Activated CD4-positive, alpha-beta T cell treated with anti-CD3 and anti-CD28 coated beads, Interleukin-2, Interleukin-6, amounts not matched to agents 100 ng/mL and 50 ng/mL, durations not matched to agents 16 hours and 8 hours (primary cell): ENCODE results near the gene GMDS.

Source experiments
- DNase-seq: peaks from one replicate; pipeline ENCODE4 v3.0.0-alpha.2; 2020

The GMDS gene

GRCh38 chr6:1617466-1618310 is 627.7 kb downstream of the GMDS start:
- DNase-seq, result no peak

DNA sequence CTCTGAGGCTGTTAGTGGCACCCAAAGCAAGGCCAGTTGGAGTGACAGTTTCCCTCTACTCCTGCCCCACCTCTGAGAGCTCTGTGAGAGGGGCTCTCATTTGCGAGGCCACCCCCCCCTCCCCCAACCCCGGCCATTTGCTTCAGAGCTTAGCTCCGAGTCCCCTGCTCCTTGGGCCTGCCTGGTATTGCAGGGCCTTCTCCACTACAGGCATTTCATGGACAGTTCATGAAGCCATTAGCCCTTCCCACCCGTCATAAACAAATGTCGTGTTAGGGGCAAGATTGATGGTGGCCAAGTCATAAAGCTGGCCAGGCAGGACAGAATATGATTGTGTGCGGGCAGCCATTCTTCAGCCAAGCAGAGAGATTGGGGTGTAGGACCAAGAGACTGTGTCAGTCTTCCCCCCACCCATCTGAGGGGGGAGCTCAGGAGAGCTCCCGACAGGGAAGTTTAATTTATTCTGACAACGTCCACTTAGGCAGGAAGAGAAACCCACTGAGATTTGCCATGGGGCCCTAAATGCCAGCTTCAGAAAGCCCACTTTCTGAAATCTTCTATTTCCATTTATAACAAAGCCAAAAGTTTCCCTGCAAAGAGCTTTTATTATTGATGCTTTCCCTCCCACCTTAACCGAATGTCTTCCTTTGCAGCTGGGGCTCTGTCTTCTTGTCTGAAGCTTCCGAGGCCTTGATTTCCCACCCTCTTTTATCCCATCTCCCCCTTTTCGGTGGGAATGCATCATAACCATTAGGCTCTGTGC is 628.5 kb downstream of the GMDS start:
- DNase-seq, result no peak

GRCh38 chr6:1615853-1616420 is 629.5 kb downstream of the GMDS start:
- DNase-seq, result no peak

DNA sequence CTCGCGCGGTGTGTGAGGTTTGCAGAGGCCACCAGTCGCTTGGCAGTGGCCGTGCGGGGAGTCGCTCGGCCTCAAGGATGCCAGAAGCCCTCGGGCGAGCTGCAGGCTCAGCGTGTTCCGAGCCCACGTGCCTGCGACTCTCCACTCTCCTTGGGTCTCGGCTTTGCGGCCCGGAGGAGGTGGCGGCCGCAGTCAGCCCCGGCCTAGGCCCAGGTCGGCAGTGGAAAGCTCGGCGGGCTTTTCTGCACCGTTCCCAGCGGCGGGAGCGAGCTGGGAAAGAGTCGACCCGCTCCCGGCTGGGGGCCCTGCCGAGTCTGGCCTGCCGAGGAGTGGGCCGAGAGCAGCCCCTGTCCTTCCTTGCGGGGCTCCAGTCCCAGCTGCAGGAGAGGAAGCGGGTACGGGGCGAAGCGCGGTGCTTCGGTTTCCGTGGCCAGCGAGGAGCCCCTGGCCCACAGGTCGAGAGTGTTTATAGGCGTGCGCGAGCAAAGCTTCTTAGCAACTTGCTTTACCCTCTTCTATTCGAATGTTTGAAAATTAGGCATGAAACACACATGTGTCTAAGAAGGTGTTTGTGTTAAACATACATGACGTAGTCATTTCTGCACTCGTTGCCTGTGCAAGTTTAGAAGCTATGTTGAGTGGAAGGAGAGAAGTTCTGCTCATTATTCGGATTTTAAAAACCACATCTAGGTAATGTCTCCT is 630.1 kb downstream of the GMDS start:
- no peak for DNase-seq

GRCh38 chr6:1614448-1615150 is 630.8 kb downstream of the GMDS start:
- no peak for DNase-seq

GRCh38 chr6:1613688-1614447 is 631.5 kb downstream of the GMDS start:
- DNase-seq, result no peak

GRCh38 chr6:1613346-1613687 is 632.1 kb downstream of the GMDS start:
- no peak for DNase-seq

DNA sequence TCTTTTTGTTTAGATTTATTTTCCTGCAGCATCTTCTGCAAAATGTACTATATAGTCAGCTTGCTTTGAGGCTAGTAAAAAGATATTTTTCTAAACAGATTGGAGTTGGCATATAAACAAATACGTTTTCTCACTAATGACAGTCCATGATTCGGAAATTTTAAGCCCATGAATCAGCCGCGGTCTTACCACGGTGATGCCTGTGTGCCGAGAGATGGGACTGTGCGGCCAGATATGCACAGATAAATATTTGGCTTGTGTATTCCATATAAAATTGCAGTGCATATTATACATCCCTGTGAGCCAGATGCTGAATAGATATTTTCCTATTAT is 632.5 kb downstream of the GMDS start:
- DNase-seq, result no peak

DNA sequence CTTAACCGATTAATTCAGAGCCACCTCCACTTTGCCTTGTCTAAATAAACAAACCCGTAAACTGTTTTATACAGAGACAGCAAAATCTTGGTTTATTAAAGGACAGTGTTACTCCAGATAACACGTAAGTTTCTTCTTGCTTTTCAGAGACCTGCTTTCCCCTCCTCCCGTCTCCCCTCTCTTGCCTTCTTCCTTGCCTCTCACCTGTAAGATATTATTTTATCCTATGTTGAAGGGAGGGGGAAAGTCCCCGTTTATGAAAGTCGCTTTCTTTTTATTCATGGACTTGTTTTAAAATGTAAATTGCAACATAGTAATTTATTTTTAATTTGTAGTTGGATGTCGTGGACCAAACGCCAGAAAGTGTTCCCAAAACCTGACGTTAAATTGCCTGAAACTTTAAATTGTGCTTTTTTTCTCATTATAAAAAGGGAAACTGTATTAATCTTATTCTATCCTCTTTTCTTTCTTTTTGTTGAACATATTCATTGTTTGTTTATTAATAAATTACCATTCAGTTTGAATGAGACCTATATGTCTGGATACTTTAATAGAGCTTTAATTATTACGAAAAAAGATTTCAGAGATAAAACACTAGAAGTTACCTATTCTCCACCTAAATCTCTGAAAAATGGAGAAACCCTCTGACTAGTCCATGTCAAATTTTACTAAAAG is 633.0 kb downstream of the GMDS start:
- no peak for DNase-seq

DNA sequence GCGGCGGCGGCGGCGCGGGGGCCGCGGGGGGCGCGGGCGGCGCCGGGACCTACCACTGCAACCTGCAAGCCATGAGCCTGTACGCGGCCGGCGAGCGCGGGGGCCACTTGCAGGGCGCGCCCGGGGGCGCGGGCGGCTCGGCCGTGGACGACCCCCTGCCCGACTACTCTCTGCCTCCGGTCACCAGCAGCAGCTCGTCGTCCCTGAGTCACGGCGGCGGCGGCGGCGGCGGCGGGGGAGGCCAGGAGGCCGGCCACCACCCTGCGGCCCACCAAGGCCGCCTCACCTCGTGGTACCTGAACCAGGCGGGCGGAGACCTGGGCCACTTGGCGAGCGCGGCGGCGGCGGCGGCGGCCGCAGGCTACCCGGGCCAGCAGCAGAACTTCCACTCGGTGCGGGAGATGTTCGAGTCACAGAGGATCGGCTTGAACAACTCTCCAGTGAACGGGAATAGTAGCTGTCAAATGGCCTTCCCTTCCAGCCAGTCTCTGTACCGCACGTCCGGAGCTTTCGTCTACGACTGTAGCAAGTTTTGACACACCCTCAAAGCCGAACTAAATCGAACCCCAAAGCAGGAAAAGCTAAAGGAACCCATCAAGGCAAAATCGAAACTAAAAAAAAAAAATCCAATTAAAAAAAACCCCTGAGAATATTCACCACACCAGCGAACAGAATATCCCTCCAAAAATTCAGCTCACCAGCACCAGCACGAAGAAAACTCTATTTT is 633.7 kb downstream of the GMDS start:
- no peak for DNase-seq

GRCh38 chr6:1611322-1611571 is 634.2 kb downstream of the GMDS start:
- DNase-seq, result no peak

GRCh38 chr6:1610497-1611321 is 634.7 kb downstream of the GMDS start:
- DNase-seq, result no peak

- peak; percentile 67 for DNase-seq
Measured at GRCh38 chr6:1609648-1610496, 635.5 kb downstream of the GMDS start, which contains the start of gene FOXC1. Gene FOXC1, plus strand, starts transcription at chr6:1609915. Its CDS starts 531 bp downstream, at chr6:1610446.

- DNase-seq, result no peak
Measured at GRCh38 chr6:1609041-1609647, 636.3 kb downstream of the GMDS start.

DNA sequence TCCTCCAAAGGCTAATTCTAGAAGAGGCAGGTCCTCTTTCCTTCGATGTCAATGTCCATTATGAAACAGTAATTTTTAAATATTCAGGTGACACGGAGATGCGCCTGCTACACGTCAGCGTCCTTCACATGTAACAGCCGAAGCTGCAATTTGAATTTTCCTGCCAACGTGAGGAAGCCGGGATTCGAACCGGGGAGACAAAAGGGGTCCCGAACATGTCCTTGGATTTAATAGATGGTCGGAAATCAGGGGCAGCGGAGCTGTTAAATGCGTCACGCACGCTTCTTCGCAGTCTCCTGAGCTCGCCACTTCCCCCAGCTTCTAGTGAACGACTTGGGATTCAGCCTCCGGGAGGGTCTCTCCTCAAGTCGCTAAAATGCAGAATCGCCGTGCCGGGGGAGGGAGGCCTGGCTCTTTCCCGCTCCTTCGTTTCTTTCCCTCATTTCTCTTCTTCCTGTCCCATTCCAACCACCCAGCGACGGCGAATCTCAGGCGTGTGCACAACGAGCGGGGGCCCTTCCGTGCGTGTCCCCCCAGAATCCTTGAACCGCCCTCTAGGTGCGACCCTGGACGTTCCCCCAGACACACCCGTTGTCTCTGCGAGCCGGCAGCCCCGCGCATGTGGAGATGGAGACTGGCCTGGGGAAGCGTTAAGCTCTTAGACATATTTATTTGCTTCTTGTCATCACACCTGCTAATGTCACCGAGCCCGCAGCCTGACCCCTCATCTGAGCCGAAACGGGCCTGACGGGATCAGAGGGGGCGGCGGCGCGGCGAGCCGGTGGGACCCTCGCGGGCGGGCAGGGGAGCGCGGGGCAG is 637.0 kb downstream of the GMDS start:
- no peak for DNase-seq

DNA sequence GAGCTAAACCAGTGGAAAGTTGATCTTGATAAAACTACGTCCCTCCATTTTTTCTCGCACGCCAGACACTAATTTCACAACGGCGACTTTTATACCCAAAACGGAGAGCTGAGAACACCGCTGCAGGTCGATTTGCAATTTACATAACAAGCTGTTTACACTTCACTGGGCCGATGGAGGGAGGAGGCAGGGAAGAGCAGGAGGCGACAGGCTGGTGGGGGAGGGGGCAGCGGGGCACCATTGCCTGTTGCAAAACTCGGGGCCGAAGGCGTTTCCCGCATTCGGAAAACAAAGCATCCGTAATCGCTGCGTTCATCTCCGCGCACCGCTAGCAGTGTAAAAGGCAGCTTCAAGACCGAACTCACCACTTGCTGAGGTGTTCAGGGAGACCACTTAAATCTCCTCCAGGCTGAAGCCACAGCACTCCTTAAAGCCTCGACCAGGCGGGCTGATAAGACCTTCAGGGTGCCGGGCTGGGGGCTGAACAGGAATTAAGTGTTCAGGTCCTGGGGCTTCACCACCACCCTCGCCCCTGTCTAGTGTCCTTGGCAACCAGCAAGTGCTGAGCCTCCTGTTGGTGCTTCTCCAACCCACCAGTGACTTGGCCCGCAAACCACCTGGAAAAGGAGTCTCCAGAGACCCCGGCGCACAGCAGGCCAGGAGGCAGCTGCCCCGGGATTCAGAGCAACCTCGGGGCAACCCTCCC is 637.7 kb downstream of the GMDS start:
- no peak for DNase-seq
